Natural killer cell treated with Interleukin-12 subunit alpha and Interleukin-12 subunit beta and Interleukin-15 and Interleukin-18, amount 100 ng/mL, for 72 hours (primary cell): ENCODE results near the gene CROCC. TPM values are rescaled to one million over a fixed set of nuclear protein-coding genes. Genes with fewer than 3 reads are reported as not detected.
A peak's percentile ranks its signal among the peaks of the same experiment; 100 is the strongest.

Experiments used
- ATAC-seq, 2 donors: fragments of 150-1000 bp; cut with Tn5 transposase in 1 of 2; sonication (Bioruptor Pico), chemical (Tn5 transposase) in 1 of 2; 2 replicates each; pipeline ENCODE4 v1.10.0; 2021
- DNase-seq: peaks from one replicate; pipeline ENCODE4 v3.0.0; 2022; ENCODE audit warnings: low spot score
- H3K27ac Mint-ChIP-seq, 2 donors: 1 replicate in 1 of 2; 2 replicates in 1 of 2; pipeline ENCODE4 v1.8.0; 2022; ENCODE audit warnings: mixed read lengths in 2 of 2, mild to moderate bottlenecking in 1 of 2, moderate library complexity in 1 of 2
- H3K27me3 Mint-ChIP-seq, 2 donors: 1 replicate in 1 of 2; 2 replicates in 1 of 2; pipeline ENCODE4 v1.8.0; 2022; ENCODE audit warnings: mixed read lengths in 2 of 2
- H3K36me3 Mint-ChIP-seq: one replicate; pipeline ENCODE4 v1.8.0; 2022; ENCODE audit warnings: mixed read lengths
- H3K4me1 Mint-ChIP-seq, 2 donors: 1 replicate in 1 of 2; 2 replicates in 1 of 2; pipeline ENCODE4 v1.8.0; 2022; ENCODE audit warnings: low read depth in 2 of 2, mixed read lengths in 2 of 2, mild to moderate bottlenecking in 1 of 2
- H3K4me3 Mint-ChIP-seq: one replicate; pipeline ENCODE4 v1.8.0; 2022; ENCODE audit warnings: mixed read lengths
- H3K9me3 Mint-ChIP-seq: 2 replicates; pipeline ENCODE4 v1.8.0; 2022; ENCODE audit warnings: mixed read lengths
- total RNA-seq, 2 donors: library from RNA; stranded (reverse); gene quantifications; one replicate each; pipeline ENCODE4 v1.2.3, GENCODE V29; 2022

Gene CROCC
- total RNA-seq, 2 donors from 2014 or later = 21.0 to 29.3 TPM

- no peak for DNase-seq
- Mint-ChIP-seq H3K27ac (no peak overlapping the region), H3K4me1 (no peaks in the 10 kb centered on the region), H3K4me3 (no peak overlapping the region), H3K27me3 (no peaks in the 10 kb centered on the region), H3K9me3 (no peaks in the 10 kb centered on the region), H3K36me3 (no peaks in the 10 kb centered on the region)
- ATAC-seq = no peak
These were observed 70.9 kb downstream of the CROCC start for GRCh38 chr1:16992675-16993074.

GRCh38 chr1:16993521-16994038 lies 71.8 kb downstream of the CROCC start:
- DNase-seq (no peak), ATAC-seq (no peak)
- Mint-ChIP-seq H3K36me3 (peaks cover 2% of the 10 kb centered on the region), H3K27me3 (no peaks in the 10 kb centered on the region), H3K27ac (no peak overlapping the region), H3K4me3 (no peak overlapping the region), H3K9me3 (no peaks in the 10 kb centered on the region), H3K4me1 (no peaks in the 10 kb centered on the region)

GRCh38 chr1:16996845-16997244 lies 75.1 kb downstream of the CROCC start:
- Mint-ChIP-seq H3K27ac (no peak overlapping the region), H3K36me3 (peaks cover 4% of the 10 kb centered on the region), H3K4me1 (no peaks in the 10 kb centered on the region), H3K4me3 (no peak overlapping the region), H3K9me3 (no peaks in the 10 kb centered on the region), H3K27me3 (no peaks in the 10 kb centered on the region)
- ATAC-seq = peak in 1 of 2 donors; percentile 37
- DNase-seq = no peak

- peaks cover 4% of the 10 kb centered on the region for H3K36me3 Mint-ChIP-seq
- H3K4me3 Mint-ChIP-seq = no peak overlapping the region
- ATAC-seq = no peak
- H3K4me1 Mint-ChIP-seq = no peaks in the 10 kb centered on the region
- H3K27me3 Mint-ChIP-seq = no peaks in the 10 kb centered on the region
- no peaks in the 10 kb centered on the region for H3K9me3 Mint-ChIP-seq
- no peak overlapping the region for H3K27ac Mint-ChIP-seq
- no peak for DNase-seq
These were observed 76.9 kb downstream of the CROCC start for GRCh38 chr1:16998589-16998988.

GRCh38 chr1:16999863-17000262 lies 78.1 kb downstream of the CROCC start:
- Mint-ChIP-seq H3K27ac (no peak overlapping the region), H3K9me3 (no peaks in the 10 kb centered on the region), H3K4me1 (no peaks in the 10 kb centered on the region), H3K27me3 (no peaks in the 10 kb centered on the region), H3K4me3 (no peak overlapping the region), H3K36me3 (peaks cover 4% of the 10 kb centered on the region)
- no peak for DNase-seq
- no peak for ATAC-seq

GRCh38 chr1:17001760-17002523 lies 80.2 kb downstream of the CROCC start:
- DNase-seq = no peak
- Mint-ChIP-seq H3K9me3 (no peaks in the 10 kb centered on the region), H3K36me3 (peaks cover 4% of the 10 kb centered on the region), H3K4me3 (no peak overlapping the region), H3K4me1 (no peaks in the 10 kb centered on the region), H3K27ac (no peak overlapping the region), H3K27me3 (no peaks in the 10 kb centered on the region)
- peak in 1 of 2 donors; percentile 34 for ATAC-seq

- H3K27me3 Mint-ChIP-seq = no peaks in the 10 kb centered on the region
- H3K4me1 Mint-ChIP-seq = no peaks in the 10 kb centered on the region
- H3K4me3 Mint-ChIP-seq = no peak overlapping the region
- H3K27ac Mint-ChIP-seq = no peak overlapping the region
- peaks cover 4% of the 10 kb centered on the region for H3K36me3 Mint-ChIP-seq
- DNase-seq (no peak), ATAC-seq (no peak)
- no peaks in the 10 kb centered on the region for H3K9me3 Mint-ChIP-seq
These were observed 80.8 kb downstream of the CROCC start for GRCh38 chr1:17002524-17002902.

- no peaks in the 10 kb centered on the region for H3K36me3 Mint-ChIP-seq
- H3K27me3 Mint-ChIP-seq = no peaks in the 10 kb centered on the region
- ATAC-seq = no peak
- no peak overlapping the region for H3K27ac Mint-ChIP-seq
- peaks cover 0 to 5% of the 10 kb centered on the region in 2 donors for H3K4me1 Mint-ChIP-seq
- no peak for DNase-seq
- no peaks in the 10 kb centered on the region for H3K9me3 Mint-ChIP-seq
- H3K4me3 Mint-ChIP-seq = no peak overlapping the region
These were observed 83.0 kb downstream of the CROCC start for GRCh38 chr1:17004466-17005364.

- Mint-ChIP-seq H3K27me3 (no peaks in the 10 kb centered on the region), H3K27ac (no peak overlapping the region), H3K9me3 (no peaks in the 10 kb centered on the region), H3K4me1 (peaks cover 3 to 10% of the 10 kb centered on the region in 2 donors), H3K4me3 (no peak overlapping the region), H3K36me3 (no peaks in the 10 kb centered on the region)
- ATAC-seq = no peak
- DNase-seq = no peak
These were observed 83.6 kb downstream of the CROCC start for GRCh38 chr1:17005365-17005740.

- Mint-ChIP-seq H3K27me3 (no peaks in the 10 kb centered on the region), H3K4me1 (peaks cover 9 to 14% of the 10 kb centered on the region in 2 donors), H3K9me3 (no peaks in the 10 kb centered on the region)
These were observed 85.4 kb downstream of the CROCC start for GRCh38 chr1:17007121-17007520.

GRCh38 chr1:17008208-17008855 lies 86.6 kb downstream of the CROCC start:
- H3K27me3 Mint-ChIP-seq = no peaks in the 10 kb centered on the region

More at GRCh38 chr1:17007121-17007520, 85.4 kb downstream of the CROCC start:
- H3K4me3 Mint-ChIP-seq = no peak overlapping the region
- no peaks in the 10 kb centered on the region for H3K36me3 Mint-ChIP-seq
- ATAC-seq (no peak), DNase-seq (no peak)
- H3K27ac Mint-ChIP-seq = no peak overlapping the region

GRCh38 chr1:17009706-17010105 lies 88.0 kb downstream of the CROCC start:
- no peaks in the 10 kb centered on the region for H3K36me3 Mint-ChIP-seq
- H3K4me1 Mint-ChIP-seq = peaks cover 10 to 14% of the 10 kb centered on the region in 2 donors
- H3K4me3 Mint-ChIP-seq = no peak overlapping the region
- no peaks in the 10 kb centered on the region for H3K9me3 Mint-ChIP-seq
- H3K27ac Mint-ChIP-seq = peak overlapping the region in 1 of 2 donors; percentile 77
- ATAC-seq (no peak), DNase-seq (no peak)
- no peaks in the 10 kb centered on the region for H3K27me3 Mint-ChIP-seq

More at GRCh38 chr1:17008208-17008855, 86.6 kb downstream of the CROCC start:
- Mint-ChIP-seq H3K36me3 (no peaks in the 10 kb centered on the region), H3K4me3 (no peak overlapping the region), H3K4me1 (peaks cover 10 to 14% of the 10 kb centered on the region in 2 donors), H3K9me3 (no peaks in the 10 kb centered on the region), H3K27ac (no peak overlapping the region)
- no peak for ATAC-seq
- DNase-seq = no peak

GRCh38 chr1:17011092-17011438 lies 89.3 kb downstream of the CROCC start:
- H3K27me3 Mint-ChIP-seq = no peaks in the 10 kb centered on the region
- peaks cover 10 to 14% of the 10 kb centered on the region in 2 donors for H3K4me1 Mint-ChIP-seq
- no peak for DNase-seq
- no peaks in the 10 kb centered on the region for H3K9me3 Mint-ChIP-seq
- H3K27ac Mint-ChIP-seq = peak overlapping the region in 1 of 2 donors; percentile 77
- H3K4me3 Mint-ChIP-seq = peak overlapping the region; percentile 74
- ATAC-seq = no peak
- H3K36me3 Mint-ChIP-seq = no peaks in the 10 kb centered on the region
